HG03442 (cell line): Measurements from ENCODE around the gene BAIAP2.

Experiments
- ATAC-seq: cut with Tn5 transposase; IDR thresholded peaks from one replicate; pipeline ENCODE4 v1.9.1; 2021; ENCODE audit warnings: mild to moderate bottlenecking, moderate library complexity; ENCODE audit not compliant: unreplicated experiment

BAIAP2 gene

DNA sequence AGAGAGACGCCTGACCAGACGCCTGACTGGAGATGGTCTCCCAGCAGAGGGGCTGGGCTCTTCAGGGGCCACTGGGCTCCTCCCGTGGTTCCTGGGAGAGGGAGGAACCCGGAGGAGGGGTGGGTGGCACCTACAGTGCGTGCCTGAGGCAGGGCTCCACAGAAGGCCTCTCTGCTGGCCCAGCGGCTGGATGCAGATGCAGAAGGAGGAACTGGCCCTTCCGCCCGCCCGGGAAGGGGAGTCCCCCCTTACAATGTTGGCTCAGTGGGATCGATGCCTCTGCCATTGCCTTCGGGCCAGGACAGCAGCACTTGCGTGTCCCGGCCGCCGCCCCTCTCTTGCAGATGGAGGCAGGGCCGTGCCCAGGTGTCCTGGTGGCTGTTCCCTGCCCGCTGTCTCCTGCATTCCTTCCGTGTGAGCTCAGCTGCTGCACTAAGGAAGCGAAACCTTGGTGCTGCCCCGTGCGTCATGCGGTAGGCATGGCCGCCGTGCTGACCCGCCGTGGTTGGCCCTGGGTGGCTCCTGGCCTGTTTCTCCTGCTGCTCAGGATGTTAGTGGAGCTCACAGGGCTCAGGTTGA, 15.1 kb downstream of the BAIAP2 start:
- ATAC-seq, result no peak

DNA sequence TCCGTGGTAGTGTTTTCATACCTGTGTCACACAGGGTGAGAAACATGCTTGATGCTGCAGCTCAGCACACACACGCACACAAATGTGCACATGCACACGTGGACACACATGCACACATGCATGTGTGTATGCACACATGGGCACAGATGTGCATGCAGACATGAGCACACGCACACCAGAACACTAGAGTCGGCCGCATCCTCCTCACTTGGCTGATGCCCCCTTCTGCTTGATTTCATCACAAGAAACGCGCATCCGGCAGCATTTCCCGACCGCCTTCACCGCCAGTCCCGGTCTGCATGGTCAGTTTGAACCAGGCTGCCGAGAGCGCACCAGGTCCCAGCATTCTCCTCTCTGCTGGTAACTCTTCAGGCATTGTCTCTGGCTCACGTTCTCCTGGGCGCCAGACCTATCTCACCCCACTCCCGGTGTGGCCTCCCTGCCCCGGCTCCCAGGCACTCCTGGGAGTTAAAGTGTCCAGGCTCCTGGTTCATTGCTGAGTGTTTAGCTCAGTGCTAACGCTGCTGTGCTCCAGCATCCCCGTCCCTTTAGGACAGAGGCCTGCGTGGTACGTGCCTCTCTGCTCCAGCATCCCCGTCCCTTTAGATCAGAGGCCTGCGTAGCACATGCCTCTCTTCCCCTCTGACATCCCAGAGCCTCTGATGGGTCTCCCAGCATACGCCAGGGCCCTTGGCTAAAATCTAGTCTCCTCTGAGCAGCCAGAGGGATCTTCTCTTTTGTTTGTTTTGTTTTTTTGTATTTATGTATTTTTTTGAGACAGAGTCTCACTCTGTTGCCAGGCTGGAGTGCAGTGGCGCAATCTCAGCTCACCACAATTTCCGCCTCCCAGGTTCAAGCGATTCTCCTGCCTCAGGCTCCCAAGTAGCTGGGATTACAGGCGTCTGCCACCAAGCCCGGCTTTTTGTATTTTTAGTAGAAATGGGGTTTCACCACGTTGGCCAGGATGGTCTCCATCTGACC, 16.0 kb downstream of the BAIAP2 start:
- ATAC-seq, result no peak

DNA sequence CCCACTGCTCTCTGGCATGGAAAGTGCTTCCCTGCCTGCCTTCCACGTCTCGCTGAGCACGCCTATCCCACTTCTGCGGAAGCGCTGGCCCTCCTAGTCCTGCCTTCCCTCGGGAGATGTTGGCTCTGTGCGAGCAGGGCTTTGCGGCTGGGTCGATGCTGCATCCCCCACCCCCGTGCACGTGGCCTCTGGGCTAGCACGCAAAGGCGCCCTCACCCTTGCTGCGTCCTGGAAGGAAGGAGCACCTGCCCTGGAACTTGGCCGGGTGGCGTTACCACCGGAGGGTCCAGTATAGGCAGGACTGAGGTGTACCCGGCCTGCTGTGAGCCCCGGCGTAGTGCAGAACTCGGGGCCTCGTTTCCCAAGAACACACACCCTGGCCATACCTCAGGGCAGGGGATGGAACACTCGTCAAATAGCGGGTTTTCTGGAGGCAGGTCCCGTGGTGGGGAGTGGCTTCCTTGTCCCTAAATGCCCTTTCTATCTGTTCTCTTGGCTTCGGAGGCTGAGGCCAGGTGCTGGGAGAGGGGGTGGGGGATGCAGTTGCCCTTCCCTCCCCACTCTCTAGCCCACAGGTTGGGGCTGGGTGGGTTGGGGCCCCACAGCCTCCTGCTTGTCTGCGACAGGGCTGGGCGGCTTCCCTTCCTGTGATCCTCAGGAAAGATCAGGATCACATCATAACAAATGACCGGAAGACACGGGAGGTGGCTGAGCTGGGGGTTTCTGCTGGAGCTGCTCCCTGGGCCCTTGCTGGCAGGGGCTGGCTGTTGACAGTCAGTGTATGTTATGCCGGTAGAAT, 17.4 kb downstream of the BAIAP2 start:
- ATAC-seq, result no peak

DNA sequence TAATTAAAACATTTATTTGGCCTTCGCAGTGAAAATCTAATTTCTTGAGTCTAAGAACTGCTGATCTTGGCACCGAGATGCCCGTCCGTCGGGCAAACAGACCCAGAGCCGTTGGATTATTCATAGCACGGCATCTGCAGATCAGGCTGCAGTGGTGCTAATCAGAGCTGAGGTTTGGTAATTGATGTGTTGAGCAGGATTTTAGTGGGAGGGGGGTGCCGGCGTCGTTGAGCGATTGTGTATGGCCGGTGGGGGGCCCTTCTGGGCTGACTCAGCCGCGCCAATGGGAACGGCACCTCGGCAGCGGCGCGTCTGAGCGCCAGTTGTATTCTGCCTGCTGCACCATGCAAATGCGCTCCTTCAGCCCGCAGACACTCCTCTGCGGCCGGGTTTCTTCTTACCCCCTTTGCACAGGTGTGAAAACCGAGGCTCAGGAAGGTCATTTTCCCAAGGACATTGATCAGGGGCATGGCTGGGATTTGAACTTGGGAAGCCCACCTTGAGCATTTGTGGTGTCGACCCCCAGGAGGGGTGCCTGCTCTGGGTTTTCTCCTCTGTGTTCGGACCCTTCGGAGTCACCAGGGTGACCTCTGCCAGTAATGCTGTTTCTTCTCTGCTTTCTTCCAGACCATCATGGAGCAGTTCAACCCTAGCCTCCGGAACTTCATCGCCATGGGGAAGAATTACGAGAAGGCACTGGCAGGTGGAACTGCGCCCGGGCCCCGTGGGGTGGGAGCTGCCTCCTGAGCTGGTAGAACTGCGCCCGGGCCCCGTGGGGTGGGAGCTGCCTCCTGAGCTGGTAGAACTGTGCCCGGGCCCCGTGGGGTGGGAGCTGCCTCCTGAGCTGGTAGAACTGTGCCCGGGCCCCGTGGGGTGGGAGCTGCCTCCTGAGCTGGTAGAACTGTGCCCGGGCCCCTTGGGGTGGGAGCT, 18.4 kb downstream of the BAIAP2 start:
- ATAC-seq, result no peak

DNA sequence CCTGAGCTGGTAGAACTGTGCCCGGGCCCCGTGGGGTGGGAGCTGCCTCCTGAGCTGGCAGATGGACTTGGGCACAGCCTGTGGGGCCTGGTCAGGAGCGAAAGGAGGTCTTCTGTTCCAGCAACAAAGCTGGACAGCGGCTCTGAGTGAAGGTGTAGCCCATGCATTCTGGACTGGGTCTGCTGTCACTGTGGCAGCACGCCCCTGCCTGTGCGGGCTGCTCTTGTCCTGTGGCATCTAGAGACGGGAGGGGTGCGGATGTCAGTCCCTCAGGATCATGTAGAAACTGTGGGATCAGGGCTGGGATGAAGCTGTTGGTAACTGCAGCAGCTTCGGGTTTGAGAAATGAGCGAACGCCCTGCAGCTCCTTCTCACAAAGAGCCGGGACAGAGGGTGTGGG, 19.4 kb downstream of the BAIAP2 start:
- no peak for ATAC-seq

DNA sequence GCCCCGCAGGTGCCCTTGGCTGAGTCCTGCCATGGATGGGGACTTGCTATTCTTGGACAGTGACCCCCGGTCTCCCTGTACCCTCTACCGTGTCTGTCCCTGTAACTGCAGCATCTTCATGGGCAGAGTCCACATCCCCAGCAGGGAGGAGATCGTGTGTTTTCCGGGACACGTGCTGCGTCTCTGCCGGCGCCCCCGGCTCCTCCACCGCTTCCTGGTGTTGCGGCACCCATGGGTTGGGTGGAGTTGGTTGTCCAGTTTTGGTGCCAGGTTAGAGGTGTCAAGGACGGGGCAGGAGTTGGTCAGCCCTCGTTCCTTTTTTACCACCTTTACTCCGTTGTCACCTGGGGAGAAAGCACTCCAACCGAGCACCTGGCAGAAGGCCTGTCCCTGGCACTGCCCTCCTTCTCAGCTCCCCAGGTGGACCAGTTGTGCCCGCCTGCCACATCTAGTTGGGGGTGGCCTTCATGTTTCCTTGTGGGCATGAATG, 20.0 kb downstream of the BAIAP2 start:
- ATAC-seq, result no peak

DNA sequence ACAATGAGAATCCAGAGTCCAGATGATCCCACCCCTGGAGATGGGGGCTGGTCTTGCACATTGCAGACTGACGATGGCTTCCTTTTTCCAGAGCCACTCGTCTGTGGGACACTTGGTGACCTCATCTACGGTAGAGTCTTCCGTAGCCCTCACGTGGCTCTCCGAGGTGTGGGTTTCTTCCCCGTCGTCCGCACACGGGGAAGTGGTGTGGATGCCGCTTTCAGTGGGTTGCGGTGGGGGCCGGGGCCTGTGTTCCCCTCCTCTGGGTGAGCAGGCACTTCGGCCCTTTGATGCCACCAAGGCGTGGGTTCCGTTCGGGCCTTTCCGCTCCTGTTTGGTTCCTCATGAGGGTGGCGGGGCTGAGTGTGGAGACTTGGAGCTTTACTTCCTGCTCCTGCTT, 21.4 kb downstream of the BAIAP2 start:
- no peak for ATAC-seq

DNA sequence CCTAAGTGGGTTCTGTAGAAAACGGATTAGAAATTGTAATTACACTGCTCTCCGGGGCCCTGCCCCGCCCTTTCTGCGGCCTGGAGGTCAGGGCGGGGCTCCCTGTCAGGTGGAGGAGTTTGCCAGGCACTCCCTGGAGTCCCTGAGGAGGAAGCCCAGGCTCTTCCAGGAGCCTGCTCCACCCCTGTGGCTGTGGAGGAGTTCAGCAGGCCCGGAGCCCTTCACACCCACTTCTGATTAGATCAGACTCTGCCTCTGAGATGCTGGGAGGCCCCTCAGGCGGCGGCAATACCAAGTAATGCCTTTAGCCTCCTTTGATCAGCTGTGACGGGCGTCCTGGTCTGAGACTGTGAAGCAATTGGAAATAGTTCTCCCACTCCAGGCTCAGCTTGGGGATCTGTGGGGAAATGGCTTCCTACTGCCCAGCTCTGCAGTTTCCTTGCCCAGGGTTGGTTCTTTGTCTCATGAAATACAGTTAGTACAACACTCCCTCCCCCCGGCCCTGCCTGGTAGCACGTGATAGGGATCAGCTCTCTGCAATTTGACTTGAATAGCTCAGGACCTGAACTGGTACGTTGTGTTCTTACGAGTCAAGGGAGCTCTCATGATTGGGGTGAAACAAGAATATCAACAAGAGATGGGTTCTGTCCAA, 22.3 kb downstream of the BAIAP2 start:
- no peak for ATAC-seq

DNA sequence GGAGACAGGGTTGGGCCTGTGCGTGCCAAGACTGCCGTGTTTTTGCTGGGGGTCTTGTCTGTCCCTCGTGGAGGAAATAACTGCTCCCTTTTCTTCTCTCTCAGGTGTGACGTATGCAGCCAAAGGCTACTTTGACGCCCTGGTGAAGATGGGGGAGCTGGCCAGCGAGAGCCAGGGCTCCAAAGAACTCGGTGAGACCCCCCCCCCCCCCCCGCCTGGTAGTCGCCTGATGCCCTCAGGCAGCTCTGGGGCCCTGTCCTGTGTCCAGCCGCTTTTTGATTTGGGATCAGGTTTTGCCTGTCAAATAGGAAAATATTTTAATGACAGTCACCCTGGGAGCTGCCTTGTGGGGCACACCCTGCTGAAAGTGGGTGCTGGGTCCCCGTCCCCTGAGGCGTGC, 22.8 kb downstream of the BAIAP2 start:
- no peak for ATAC-seq

DNA sequence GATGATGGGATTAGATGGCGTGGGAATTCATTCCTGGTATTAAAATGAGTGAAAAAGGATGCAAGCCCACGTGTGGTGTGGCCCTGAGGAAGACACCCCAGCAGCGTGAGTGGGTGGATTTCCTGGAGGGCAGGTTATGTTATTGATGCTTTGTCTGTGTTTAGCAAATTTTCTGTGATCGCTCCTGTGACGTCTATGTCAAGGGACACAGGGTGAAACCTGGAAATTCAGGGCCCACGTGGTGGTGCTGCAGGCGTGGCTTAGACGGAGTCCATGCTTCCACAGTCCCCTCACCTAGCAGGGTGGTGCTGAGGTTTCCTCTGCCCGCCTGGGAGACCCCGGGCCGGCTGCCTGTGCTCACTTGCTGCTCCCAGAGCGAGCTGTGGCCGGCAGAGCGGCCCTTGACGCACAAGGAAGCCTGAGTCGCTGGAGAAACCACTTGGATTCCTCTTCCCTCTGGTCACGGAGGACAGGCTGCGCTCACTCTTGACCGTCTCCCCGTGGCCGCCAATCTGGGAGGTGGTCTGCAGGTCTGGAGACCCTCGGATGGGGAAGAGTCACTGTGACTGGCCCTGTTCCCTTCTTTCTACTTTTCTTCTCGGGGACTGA, 23.4 kb downstream of the BAIAP2 start:
- no peak for ATAC-seq

DNA sequence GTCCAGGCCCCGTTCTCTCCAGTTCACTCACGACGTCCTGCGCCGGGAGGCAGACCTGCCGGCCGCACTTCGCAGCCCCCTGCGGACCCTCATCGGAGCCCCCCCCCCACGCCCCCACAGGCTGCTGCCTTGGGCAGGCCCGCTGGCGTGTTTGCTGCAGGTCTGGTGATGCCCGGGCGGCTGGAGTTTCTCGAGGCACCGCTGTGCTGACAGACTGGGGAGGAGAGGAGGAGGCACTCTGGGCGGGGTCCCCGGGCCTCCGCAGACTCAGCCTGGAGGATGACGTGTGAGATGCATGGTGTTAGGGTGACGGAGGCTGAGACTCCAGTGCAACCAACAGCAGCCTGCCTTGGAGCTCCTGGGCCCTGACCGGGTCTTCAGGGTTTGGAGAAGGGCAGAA, 24.1 kb downstream of the BAIAP2 start:
- no peak for ATAC-seq

DNA sequence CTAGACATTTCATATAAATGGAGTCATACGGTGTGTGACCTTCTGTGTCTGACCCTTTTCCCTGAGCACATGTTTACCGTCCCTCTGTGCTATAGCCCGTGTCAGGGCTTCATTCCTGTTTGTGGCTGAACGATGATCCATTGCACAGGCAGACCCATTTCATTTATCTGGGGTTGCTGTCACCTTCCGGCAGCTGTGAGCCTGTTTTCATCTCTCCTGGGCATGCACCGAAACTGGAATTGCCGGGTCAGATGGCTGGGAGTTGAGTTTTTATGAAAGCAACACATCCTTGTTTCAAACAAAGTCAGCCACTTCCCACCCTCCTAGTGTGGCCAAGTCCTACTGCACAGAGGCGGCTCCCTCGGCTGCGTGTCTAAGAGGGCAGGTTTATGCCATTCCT, 25.5 kb downstream of the BAIAP2 start:
- no peak for ATAC-seq

DNA sequence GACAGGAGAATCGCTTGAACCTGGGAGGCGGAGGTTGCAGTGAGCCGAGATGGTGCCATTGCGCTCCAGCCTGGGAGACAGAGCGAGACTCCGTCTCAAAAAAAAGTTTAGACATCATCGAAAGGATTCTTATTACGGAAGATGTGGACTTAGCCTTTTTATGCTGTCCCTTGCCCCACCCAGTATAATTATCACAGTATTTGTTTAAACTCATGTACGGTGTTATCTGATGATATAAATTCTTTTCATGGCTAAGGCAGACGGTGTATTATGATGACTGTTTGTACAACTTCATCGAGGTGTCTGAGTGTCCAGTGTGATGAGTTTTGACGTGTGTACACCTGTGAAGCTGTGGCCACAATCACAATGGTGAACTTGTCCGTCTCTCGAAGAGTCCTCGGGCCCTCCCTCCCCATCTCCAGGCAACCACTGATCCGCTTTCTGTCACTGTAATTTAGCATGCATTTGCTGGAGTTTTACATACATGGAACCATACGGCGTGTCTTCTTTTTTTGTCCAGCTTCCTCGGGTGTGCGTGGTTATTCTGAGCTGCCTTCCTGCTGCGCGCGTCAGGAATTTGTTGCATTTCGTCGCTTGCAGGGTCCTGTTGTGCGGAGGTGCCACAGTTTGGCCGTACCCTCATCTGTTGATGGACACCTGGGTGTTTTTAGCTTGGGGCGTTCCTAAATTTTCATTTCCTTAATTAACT, 26.2 kb downstream of the BAIAP2 start:
- no peak for ATAC-seq

DNA sequence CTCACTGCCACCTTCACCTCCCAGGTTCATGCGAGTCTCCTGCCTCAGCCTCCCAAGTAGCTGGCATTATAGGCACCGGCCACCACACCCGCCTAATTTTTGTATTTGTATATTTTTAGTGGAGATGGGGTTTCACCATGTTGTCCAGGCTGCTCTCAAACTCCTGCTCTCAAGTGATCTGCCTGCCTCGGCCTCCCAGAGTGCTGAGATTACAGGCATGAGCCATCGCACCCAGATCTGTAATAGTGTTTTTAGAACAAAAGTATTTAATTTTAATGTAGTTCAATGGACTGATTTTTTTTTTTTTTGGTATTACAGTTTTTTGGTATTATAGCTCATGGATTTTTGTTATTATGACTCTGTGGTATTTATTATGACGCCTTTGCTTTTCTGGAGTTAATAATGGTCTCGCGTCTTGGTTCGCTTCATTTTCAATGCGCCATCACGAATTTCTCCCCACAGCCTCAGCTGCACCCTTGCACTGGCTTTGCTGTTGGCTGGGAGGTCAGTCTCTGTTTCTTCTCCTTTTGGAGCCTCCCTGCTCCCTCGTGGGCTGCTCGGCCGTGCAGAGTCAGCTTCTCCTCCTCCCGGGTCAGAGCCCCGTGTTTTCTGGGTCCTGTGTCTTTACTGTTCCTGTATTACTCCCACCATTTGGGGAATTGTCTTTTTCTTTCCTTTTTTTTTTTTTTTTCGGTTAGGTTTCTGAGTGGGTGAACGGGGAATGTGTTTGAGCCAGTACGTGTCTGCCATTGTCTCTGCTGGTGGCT, 27.2 kb downstream of the BAIAP2 start:
- no peak for ATAC-seq

DNA sequence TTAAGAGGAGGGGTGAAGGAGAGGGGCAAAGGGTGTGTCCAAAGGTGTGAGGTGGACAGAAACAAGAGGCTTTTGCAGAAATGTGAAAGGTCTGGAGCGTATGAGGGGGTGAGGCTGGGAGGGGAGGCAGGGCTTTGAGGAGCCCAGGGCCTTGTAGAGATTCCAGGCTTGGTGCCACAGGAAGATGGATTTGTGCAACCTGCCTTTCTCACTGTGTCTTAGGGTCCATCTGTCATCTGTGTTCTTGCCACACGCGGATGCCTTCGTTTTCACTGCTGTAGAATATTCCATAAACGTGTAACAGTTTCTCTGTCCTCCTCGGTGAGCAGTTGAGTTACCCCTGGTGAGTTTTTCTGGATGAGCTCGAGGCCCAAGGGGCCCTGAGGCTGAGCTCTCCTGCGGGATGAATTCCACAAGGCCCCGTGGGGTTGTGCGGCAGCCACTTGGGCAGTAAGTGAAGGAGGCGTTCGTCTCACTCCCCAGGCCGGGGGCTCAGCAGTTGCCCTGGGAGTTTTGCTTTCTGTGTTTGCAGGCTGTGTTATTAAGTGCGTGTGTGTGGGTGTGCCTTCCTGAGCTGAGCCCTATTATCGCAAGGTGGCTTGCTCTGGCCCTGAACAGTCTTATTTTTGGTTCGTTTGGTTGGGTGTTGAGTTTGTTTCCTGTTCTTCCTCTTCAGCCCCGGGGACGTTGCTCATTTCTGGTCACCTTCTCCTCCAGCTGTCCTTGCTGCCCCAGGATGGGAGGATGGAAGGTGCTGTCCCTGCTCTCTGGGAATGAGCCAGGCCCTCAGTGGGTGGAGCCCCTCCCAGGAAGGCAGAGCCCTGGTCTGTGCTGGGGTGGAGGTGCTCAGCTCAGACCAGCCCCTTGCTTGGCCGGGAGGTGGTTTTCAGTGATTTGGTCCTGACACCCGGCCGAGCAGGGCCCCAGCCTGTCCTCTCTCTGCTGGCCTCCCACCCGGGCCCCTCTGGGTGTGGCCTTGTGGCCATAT, 28.4 kb downstream of the BAIAP2 start:
- no peak for ATAC-seq

DNA sequence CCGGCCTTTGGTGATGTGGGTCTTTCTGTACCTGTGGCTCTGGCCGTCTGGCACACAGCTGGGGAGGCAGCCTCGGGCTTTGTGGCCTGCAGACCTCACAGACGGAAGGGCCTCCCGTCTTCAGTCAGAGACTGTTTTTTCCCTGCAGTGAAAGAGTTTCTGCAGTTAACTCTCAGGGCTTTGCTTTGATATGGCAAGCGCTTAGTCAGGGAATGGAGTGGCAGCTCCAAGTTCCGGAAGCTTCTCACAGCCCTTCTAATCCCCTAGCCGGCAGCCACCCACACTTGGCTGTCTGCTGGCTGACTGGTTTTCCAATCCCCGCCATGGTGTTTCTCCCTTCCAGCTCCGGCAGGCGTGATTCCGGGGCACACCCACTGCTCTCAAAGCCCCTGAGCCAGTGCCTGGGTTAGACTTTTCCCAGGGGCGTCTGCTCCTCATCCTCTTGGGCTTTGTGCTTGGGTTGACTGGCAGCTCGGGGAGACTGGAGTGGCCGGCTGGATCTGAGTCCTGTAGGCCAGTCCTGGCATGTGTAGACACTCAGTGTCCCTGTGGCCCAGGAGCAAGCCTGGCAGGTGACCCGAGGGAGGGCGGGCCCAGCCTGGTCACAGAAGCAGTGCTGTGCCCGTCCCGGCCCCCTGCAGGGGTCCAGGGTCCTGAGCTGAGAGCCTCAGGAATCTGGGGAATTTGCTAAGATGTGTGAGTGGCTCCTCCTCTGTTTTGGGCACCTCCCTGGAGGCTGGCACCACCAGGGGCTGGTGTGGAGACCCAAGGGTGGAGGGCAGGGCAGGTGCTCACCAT, 29.9 kb downstream of the BAIAP2 start:
- ATAC-seq, result no peak
